ENCODE measurements around the gene PLGRKT. TPM values are rescaled to one million over a fixed set of nuclear protein-coding genes. Genes with fewer than 3 reads are reported as not detected.
A peak's percentile ranks its signal among the peaks of the same experiment; 100 is the strongest.
"Not testable (repeated sequence)": the region's sequence is repeated elsewhere in the genome, so short reads cannot be mapped to it uniquely, and the experiment has no call there.

The PLGRKT gene
- total RNA-seq, 6 experiments from 2014 or later, result 18.0 to 26.5 (median 21.4) TPM

GRCh38 chr9:5481322-5482040 is 43.8 kb upstream of the PLGRKT start:
- H3K9me3 Mint-ChIP-seq, result peaks cover 1% of the 10 kb centered on the region; the same call in 1 of the 2 replicates
- peak; percentile 69 for TF ChIP-seq CTCF (IDR thresholded peaks at IDR 0.05)
- H3K36me3 Mint-ChIP-seq (ENCODE audit: low read depth), result peaks cover 2% of the 10 kb centered on the region
- H3K4me3 Mint-ChIP-seq, result no peak overlapping the region
- H3K27me3 Mint-ChIP-seq (ENCODE audit: insufficient read depth), result peaks cover 3% of the 10 kb centered on the region; the same call in 1 of the 2 replicates
- 0 out of 2 replicates have a peak, but pooled peaks cover 6% of the 10 kb centered on the region for H3K4me1 Mint-ChIP-seq (ENCODE audit: low read depth)
- no peak overlapping the region for H3K27ac Mint-ChIP-seq
- DNase-seq, result no peak

- DNase-seq, result no peak
- peaks cover 3% of the 10 kb centered on the region; the same call in 1 of the 2 replicates for H3K27me3 Mint-ChIP-seq (ENCODE audit: insufficient read depth)
- peaks cover 7% of the 10 kb centered on the region for H3K36me3 Mint-ChIP-seq (ENCODE audit: low read depth)
- H3K4me1 Mint-ChIP-seq (ENCODE audit: low read depth), result 0 out of 2 replicates have a peak, but pooled peaks cover 6% of the 10 kb centered on the region
- no peak overlapping the region for H3K27ac Mint-ChIP-seq
- peaks cover 6% of the 10 kb centered on the region; the same call in 1 of the 2 replicates for H3K9me3 Mint-ChIP-seq
- H3K4me3 Mint-ChIP-seq, result no peak overlapping the region
- TF ChIP-seq CTCF (IDR thresholded peaks at IDR 0.05), result no peak
Observed at GRCh38 chr9:5480919-5481318, 43.2 kb upstream of the PLGRKT start.

GRCh38 chr9:5479994-5480694 is 42.4 kb upstream of the PLGRKT start:
- no peak for DNase-seq
- H3K9me3 Mint-ChIP-seq, result peaks cover 6% of the 10 kb centered on the region; the same call in 1 of the 2 replicates
- peaks cover 7% of the 10 kb centered on the region for H3K36me3 Mint-ChIP-seq (ENCODE audit: low read depth)
- H3K27me3 Mint-ChIP-seq (ENCODE audit: insufficient read depth), result peaks cover 3% of the 10 kb centered on the region; the same call in 1 of the 2 replicates
- TF ChIP-seq CTCF (IDR thresholded peaks at IDR 0.05), result no peak
- no peak overlapping the region for H3K4me3 Mint-ChIP-seq
- H3K27ac Mint-ChIP-seq, result no peak overlapping the region
- H3K4me1 Mint-ChIP-seq (ENCODE audit: low read depth), result 0 out of 2 replicates have a peak, but pooled peaks cover 6% of the 10 kb centered on the region

GRCh38 chr9:5478206-5478605 is 40.5 kb upstream of the PLGRKT start:
- no peak for DNase-seq
- no peak overlapping the region for H3K27ac Mint-ChIP-seq
- TF ChIP-seq CTCF (IDR thresholded peaks at IDR 0.05), result no peak
- H3K4me1 Mint-ChIP-seq (ENCODE audit: low read depth), result 0 out of 2 replicates have a peak, but pooled peaks cover 6% of the 10 kb centered on the region
- H3K36me3 Mint-ChIP-seq (ENCODE audit: low read depth), result peaks cover 7% of the 10 kb centered on the region
- peaks cover 6% of the 10 kb centered on the region; the same call in 1 of the 2 replicates for H3K9me3 Mint-ChIP-seq
- H3K27me3 Mint-ChIP-seq (ENCODE audit: insufficient read depth), result no peaks in the 10 kb centered on the region
- no peak overlapping the region for H3K4me3 Mint-ChIP-seq

- H3K4me1 Mint-ChIP-seq (ENCODE audit: low read depth); H3K36me3 Mint-ChIP-seq (ENCODE audit: low read depth); H3K27me3 Mint-ChIP-seq (ENCODE audit: insufficient read depth); DNase-seq; H3K27ac Mint-ChIP-seq; H3K9me3 Mint-ChIP-seq; H3K4me3 Mint-ChIP-seq: not testable (repeated sequence)
Observed at GRCh38 chr9:5475611-5476010, 37.9 kb upstream of the PLGRKT start.

- DNase-seq, result no peak
- H3K27me3 Mint-ChIP-seq (ENCODE audit: insufficient read depth), result 0 out of 2 replicates have a peak, but pooled peaks cover 2% of the 10 kb centered on the region
- TF ChIP-seq CTCF (IDR thresholded peaks at IDR 0.05), result no peak
- peaks cover 43% of the 10 kb centered on the region for H3K36me3 Mint-ChIP-seq (ENCODE audit: low read depth)
- H3K9me3 Mint-ChIP-seq, result no peaks in the 10 kb centered on the region
- H3K4me3 Mint-ChIP-seq, result no peak overlapping the region
- H3K4me1 Mint-ChIP-seq (ENCODE audit: low read depth), result peaks cover 43% of the 10 kb centered on the region
- no peak overlapping the region for H3K27ac Mint-ChIP-seq
Observed at GRCh38 chr9:5470816-5471215, 33.1 kb upstream of the PLGRKT start.

Measured in HFFc6 (cell line).